Large intestine (tissue), 3 donors: ENCODE measurements around the gene GP1BB. TPM values are rescaled to one million over a fixed set of nuclear protein-coding genes. Genes with fewer than 3 reads are reported as not detected.

Experiments used
- DNase-seq, 2 donors: peaks; one replicate each; pipeline versions ENCODE4 v3.0.0 to v3.0.0-alpha.2; 2013
- H3K27ac ChIP-seq: one replicate; pipeline ENCODE4 v1.5.1; 2013; ENCODE audit warnings: low read length
- H3K27me3 ChIP-seq: 2 replicates; pipeline ENCODE4 v1.6.1; 2013; ENCODE audit warnings: low read length; ENCODE audit not compliant: control insufficient read depth, insufficient read depth
- H3K36me3 ChIP-seq: 2 replicates; pipeline ENCODE4 v1.6.1; 2013; ENCODE audit warnings: low read length; ENCODE audit not compliant: control insufficient read depth, insufficient read depth
- H3K4me1 ChIP-seq: one replicate; pipeline ENCODE4 v1.6.1; 2013; ENCODE audit warnings: low read length; ENCODE audit not compliant: control insufficient read depth, insufficient read depth
- H3K4me3 ChIP-seq: one replicate; pipeline ENCODE4 v1.5.1; 2013; ENCODE audit warnings: low read length
- H3K9me3 ChIP-seq: one replicate; pipeline ENCODE4 v1.6.1; 2013; ENCODE audit warnings: mild to moderate bottlenecking, low read depth, low read length, moderate library complexity; ENCODE audit not compliant: control insufficient read depth
- WGBS: methylation state at CpG from one replicate; pipeline ENCODE4 v1.1.5; 2013; ENCODE audit warnings: low lambda C conversion rate; ENCODE audit not compliant: insufficient coverage; 5-methylcytosine and 5-hydroxymethylcytosine counted together
- polyA plus RNA-seq: library from polyadenylated mRNA; unstranded; fragments of 120-200 nt; gene quantifications from one replicate; pipeline ENCODE4 v1.2.1, GENCODE V29; 2013

GP1BB gene
- polyA plus RNA-seq, 1 donor: 4.4 TPM

DNA sequence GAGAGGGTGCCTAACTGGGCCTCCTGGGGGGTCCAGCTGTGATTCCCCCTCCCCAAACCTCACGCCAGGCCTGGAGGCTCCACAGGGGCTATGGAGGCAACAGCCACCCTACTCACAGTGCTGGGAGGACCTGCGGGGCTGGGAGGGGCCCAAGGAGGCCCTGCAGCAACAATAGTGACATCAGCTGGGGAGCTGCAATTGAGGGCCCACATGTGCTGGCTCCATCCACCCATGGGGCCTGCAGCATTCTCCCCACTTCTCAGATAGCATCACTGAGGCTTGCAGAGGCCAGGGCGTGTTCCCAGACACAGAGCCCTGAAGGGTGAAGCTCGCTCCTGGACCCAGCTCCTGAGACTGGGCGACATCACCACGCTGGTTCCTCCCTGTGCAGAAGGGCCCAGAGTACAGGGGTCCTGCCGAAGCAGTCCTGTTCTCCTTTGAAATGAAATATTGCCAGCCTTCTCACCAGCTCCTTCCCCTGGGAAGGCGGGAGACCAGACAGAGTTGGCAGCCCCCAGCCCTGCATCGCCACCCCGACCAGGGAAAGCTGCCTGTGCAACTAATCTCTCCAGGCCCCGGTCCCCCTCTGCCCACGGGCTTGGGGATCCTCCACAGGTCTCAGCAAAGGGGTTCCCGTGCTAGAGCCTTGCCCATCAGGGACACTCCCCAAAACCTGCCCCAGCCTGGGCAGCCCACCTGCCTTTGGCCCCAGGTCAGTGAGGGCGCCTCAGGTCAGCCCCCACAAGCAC, 28.3 kb downstream of the GP1BB start:
- Histone ChIP-seq H3K4me3 (no peak overlapping the region), H3K27ac (no peak overlapping the region), H3K36me3 (no peaks in the 10 kb centered on the region), H3K4me1 (no peaks in the 10 kb centered on the region), H3K9me3 (no peaks in the 10 kb centered on the region), H3K27me3 (peaks cover 79% of the 10 kb centered on the region)
- no CpG with 5 or more reads among the region's 14 CpGs for WGBS
- DNase-seq: no peak

DNA sequence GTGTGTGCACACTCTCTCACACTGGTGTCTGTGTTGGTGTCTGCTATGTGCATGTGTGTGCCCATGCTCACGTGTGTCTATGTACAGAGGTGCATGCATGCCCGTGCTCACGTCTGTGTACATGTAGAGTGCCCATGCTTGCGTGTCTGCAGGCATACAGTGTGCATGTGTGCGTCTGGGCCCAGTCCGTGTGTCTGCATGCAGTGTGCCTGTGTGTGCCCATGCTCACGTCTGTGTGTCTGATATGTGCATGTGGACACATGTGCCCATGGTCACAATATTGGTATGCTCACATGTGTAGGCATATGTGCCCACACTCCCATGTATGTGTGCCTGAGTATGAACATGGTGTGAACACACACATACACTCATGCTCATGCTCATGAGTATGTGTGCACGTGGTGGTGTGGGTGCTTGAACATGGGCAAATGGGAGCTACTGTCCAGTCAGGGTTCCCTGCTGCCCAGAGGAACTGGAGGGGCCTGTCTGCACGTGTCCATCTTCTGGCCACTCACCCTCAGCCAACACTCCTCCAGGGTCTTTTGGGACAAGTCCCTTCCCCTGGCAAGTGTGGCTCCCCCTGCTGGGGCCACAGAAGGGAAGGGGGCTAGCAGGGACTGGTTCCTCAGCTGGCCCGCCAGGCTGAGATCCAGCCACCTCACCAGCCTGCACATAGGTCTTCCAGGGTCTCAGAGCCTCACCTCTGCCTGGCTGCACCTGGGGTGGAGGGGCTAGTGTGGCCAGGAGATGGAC, 29.9 kb downstream of the GP1BB start:
- Histone ChIP-seq H3K9me3 (no peaks in the 10 kb centered on the region), H3K4me1 (peaks cover 4% of the 10 kb centered on the region), H3K36me3 (no peaks in the 10 kb centered on the region), H3K4me3 (no peak overlapping the region), H3K27me3 (peaks cover 94% of the 10 kb centered on the region), H3K27ac (no peak overlapping the region)
- WGBS: no CpG with 5 or more reads among the region's 10 CpGs
- no peak for DNase-seq

DNA sequence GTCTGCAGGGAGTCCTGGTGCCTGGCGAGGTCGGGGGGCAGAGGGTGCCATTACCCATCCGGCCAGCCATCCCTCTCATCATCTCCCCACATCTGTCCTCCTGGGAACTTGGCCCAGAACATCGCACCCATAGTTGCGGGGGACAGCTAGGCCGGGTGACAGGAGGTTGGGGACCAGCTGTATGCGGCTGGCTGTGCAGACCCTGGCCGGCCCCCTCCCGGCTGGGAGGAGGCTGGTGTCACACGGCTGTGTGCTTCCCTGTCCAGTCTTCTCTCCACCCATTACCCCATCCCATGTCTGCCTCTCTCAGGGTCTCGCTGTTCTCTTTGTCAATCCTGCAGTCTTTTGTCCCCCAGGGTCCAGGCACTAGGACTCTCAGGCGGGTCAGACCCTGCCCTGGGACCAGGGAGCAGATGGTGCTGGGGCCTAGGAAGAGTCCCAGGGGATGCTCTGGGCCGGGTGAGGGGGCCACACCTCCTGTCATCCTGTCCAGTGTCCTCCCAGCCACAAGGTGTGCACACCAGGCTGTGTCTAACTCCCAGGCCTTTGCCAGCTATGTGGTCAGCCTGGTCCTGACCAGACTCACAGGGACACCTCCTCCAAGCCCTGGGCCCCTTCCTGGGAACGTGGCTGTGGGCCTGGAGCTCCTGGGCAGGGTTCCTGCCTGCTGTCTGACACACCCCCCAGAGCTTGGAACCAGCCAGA, 30.8 kb downstream of the GP1BB start:
- Histone ChIP-seq H3K27me3 (peaks cover 96% of the 10 kb centered on the region), H3K27ac (no peak overlapping the region), H3K4me3 (no peak overlapping the region), H3K36me3 (no peaks in the 10 kb centered on the region), H3K4me1 (peaks cover 4% of the 10 kb centered on the region), H3K9me3 (peaks cover 5% of the 10 kb centered on the region)
- no peak for DNase-seq
- WGBS: no CpG with 5 or more reads among the region's 14 CpGs

GRCh38 chr22:19754701-19755144, 31.4 kb downstream of the GP1BB start:
- Histone ChIP-seq H3K9me3 (peaks cover 6% of the 10 kb centered on the region), H3K27ac (no peak overlapping the region), H3K4me3 (no peak overlapping the region), H3K4me1 (peaks cover 4% of the 10 kb centered on the region), H3K27me3 (peaks cover 97% of the 10 kb centered on the region), H3K36me3 (no peaks in the 10 kb centered on the region)
- no peak for DNase-seq
- no CpG with 5 or more reads among the region's 14 CpGs for WGBS

GRCh38 chr22:19755145-19755710, 31.9 kb downstream of the GP1BB start:
- Histone ChIP-seq H3K4me1 (peaks cover 4% of the 10 kb centered on the region), H3K9me3 (peaks cover 6% of the 10 kb centered on the region), H3K27ac (no peak overlapping the region), H3K36me3 (no peaks in the 10 kb centered on the region), H3K27me3 (peaks cover 97% of the 10 kb centered on the region), H3K4me3 (no peak overlapping the region)
- no CpG with 5 or more reads among the region's 59 CpGs for WGBS
- no peak for DNase-seq

DNA sequence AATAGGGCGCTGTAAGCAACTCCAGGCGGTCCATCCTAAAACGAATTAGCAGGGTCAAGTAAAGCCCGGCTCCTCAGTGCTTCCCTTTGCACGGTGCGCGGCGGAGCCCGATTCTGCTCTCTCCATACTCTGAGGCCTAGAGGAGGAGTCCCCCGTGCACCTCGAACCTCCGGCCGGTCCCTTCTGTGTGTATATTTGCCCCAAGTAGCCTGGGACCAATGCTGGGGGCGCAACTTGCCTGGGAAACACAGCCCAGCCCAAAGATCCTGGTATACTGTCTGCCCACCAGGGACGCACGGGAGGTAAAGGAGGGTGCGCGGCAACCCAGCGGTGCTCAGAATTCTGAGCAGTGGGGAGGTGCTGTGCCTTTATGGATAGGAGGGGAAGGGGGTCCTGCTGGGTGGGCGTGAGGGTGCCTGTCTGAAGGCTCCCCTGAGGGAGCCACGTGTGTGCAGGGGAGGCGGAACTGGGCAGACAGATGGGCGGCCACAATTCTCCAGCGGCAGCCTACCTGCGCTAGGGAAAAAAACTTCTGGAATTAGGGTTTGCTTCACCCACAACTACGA, 32.5 kb downstream of the GP1BB start:
- Histone ChIP-seq H3K36me3 (no peaks in the 10 kb centered on the region), H3K9me3 (peaks cover 6% of the 10 kb centered on the region), H3K4me3 (no peak overlapping the region), H3K27me3 (peaks cover 94% of the 10 kb centered on the region), H3K4me1 (peaks cover 4% of the 10 kb centered on the region), H3K27ac (no peak overlapping the region)
- DNase-seq: no peak
- no CpG with 5 or more reads among the region's 26 CpGs for WGBS

DNA sequence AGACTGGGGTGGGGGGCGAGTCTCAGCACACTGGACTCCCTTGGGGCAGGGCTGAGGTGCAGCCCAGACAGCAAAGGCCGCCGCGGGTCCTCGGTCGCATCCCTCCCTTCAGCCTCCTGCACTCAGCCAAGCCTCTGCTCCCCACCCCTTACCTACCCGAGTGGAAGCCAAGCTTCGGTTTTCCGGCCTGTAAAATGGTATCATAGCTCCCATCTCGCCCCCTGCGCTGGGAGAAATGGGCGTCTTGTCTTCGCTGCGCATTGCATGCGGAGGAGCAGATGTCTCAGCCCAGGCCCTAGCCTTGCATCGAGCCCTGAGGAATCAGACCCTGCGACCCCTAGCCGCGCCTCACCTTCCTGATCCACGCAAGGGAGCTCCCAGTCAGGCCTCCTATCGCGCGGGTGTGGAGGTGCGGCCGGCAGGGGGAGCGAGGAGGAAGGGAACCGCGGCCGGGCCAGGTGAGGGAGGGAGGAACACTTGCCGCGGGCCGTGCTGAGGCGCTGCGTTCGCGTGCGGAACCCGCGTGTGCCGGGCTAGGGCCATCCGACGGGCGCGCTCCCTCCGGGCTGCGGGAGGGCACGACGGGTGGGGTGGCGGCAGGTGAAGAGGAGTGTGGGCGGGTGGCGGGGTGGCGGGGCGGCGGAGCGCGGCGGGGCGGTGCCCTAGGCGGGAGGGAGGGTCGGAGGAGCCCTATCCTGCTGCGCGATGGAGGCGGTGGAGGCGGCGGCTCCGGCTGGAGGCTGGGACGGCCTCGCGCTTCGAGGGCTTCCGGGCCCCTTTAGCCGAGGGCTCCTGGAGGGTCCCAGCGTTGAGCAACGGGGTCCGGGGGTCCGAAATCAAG, 33.2 kb downstream of the GP1BB start:
- no CpG with 5 or more reads among the region's 76 CpGs for WGBS
- Histone ChIP-seq H3K4me3 (no peak overlapping the region), H3K36me3 (no peaks in the 10 kb centered on the region), H3K27ac (no peak overlapping the region), H3K27me3 (peaks cover 91% of the 10 kb centered on the region), H3K4me1 (peaks cover 4% of the 10 kb centered on the region), H3K9me3 (peaks cover 6% of the 10 kb centered on the region)
- peak; percentile 23 to 41 for DNase-seq

GRCh38 chr22:19757140-19757984, 34.0 kb downstream of the GP1BB start:
- WGBS: no CpG with 5 or more reads among the region's 16 CpGs
- peaks cover 8% of the 10 kb centered on the region for H3K9me3 ChIP-seq
- H3K27ac ChIP-seq: no peak overlapping the region
- no peaks in the 10 kb centered on the region for H3K36me3 ChIP-seq
- DNase-seq: peak in 1 of 2 donors; percentile 32
- no peak overlapping the region for H3K4me3 ChIP-seq
- peaks cover 6% of the 10 kb centered on the region for H3K4me1 ChIP-seq
- H3K27me3 ChIP-seq: peaks cover 91% of the 10 kb centered on the region
